ENCODE data around the gene HINT2. TPM values are rescaled to one million over a fixed set of nuclear protein-coding genes. Genes with fewer than 3 reads are reported as not detected.

Gene HINT2
- total RNA-seq, 1 donor from 2014 or later = 71.1 TPM

GRCh38 chr9:35810122-35810521 lies 4.7 kb downstream of the HINT2 start:
- Histone ChIP-seq H3K27me3 (ENCODE audit: low read depth) (no peaks in the 10 kb centered on the region), H3K9me3 (replicated peaks) (no peaks in the 10 kb centered on the region), H3K27ac (replicated peaks) (no peak overlapping the region), H3K4me1 (peaks cover 43% of the 10 kb centered on the region), H3K36me3 (peaks cover 47% of the 10 kb centered on the region), H3K4me3 (no peak overlapping the region)
- TF ChIP-seq CTCF (IDR thresholded peaks at IDR 0.05; ENCODE audit: borderline replicate concordance) = no peak
- intact Hi-C loops (cut with micrococcal nuclease) = no loop called here
- no peak for DNase-seq

GRCh38 chr9:35808433-35808832 lies 6.4 kb downstream of the HINT2 start:
- Histone ChIP-seq H3K27me3 (ENCODE audit: low read depth) (no peaks in the 10 kb centered on the region), H3K4me1 (peaks cover 29% of the 10 kb centered on the region), H3K9me3 (replicated peaks) (no peaks in the 10 kb centered on the region), H3K4me3 (no peak overlapping the region), H3K27ac (replicated peaks) (no peak overlapping the region), H3K36me3 (peaks cover 53% of the 10 kb centered on the region)
- DNase-seq = no peak
- intact Hi-C loops (cut with micrococcal nuclease) = no loop called here
- TF ChIP-seq CTCF (IDR thresholded peaks at IDR 0.05; ENCODE audit: borderline replicate concordance) = no peak

GRCh38 chr9:35806101-35806500 lies 8.7 kb downstream of the HINT2 start:
- intact Hi-C loops (cut with micrococcal nuclease) = no loop called here
- peaks cover 5% of the 10 kb centered on the region for H3K4me1 ChIP-seq
- DNase-seq = no peak
- no peak overlapping the region for H3K4me3 ChIP-seq
- no peak for TF ChIP-seq CTCF (IDR thresholded peaks at IDR 0.05; ENCODE audit: borderline replicate concordance)
- H3K27me3 ChIP-seq (ENCODE audit: low read depth) = no peaks in the 10 kb centered on the region
- H3K36me3 ChIP-seq = peaks cover 73% of the 10 kb centered on the region
- H3K9me3 ChIP-seq (replicated peaks) = no peaks in the 10 kb centered on the region
- H3K27ac ChIP-seq (replicated peaks) = no peak overlapping the region

GRCh38 chr9:35801328-35802128 lies 13.3 kb downstream of the HINT2 start:
- H3K27ac ChIP-seq (replicated peaks) = no peak overlapping the region
- H3K9me3 ChIP-seq (replicated peaks) = no peaks in the 10 kb centered on the region
- H3K27me3 ChIP-seq (ENCODE audit: low read depth) = no peaks in the 10 kb centered on the region
- DNase-seq = no peak
- H3K4me1 ChIP-seq = no peaks in the 10 kb centered on the region
- intact Hi-C loops (cut with micrococcal nuclease) = no loop called here
- peaks cover 55% of the 10 kb centered on the region for H3K36me3 ChIP-seq
- no peak for TF ChIP-seq CTCF (IDR thresholded peaks at IDR 0.05; ENCODE audit: borderline replicate concordance)
- H3K4me3 ChIP-seq = no peak overlapping the region

GRCh38 chr9:35800530-35800929 lies 14.3 kb downstream of the HINT2 start:
- intact Hi-C loops (cut with micrococcal nuclease) = no loop called here
- no peak for DNase-seq
- TF ChIP-seq CTCF (IDR thresholded peaks at IDR 0.05; ENCODE audit: borderline replicate concordance) = no peak
- no peaks in the 10 kb centered on the region for H3K27me3 ChIP-seq (ENCODE audit: low read depth)
- peaks cover 46% of the 10 kb centered on the region for H3K36me3 ChIP-seq
- H3K4me3 ChIP-seq = no peak overlapping the region
- no peaks in the 10 kb centered on the region for H3K9me3 ChIP-seq (replicated peaks)
- H3K4me1 ChIP-seq = peaks cover 7% of the 10 kb centered on the region
- H3K27ac ChIP-seq (replicated peaks) = no peak overlapping the region
